Adrenal gland (tissue), 5 donors: ENCODE results near the gene CENPB.

ENCODE experiments used
- POLR2A ChIP-seq, 2 donors: fragments of 450-650 bp; IDR thresholded peaks; one replicate each; pipeline ENCODE4 v1.6.1; 2017; ENCODE audit warnings: antibody characterized with exemption in 2 of 2, mild to moderate bottlenecking in 2 of 2, moderate library complexity in 1 of 2
- TF ChIP-seq, protein P1 (sequence below), 6 experiments: fragments of 450-650 bp in 4 of 6; fragments of 200-600 bp in 2 of 6; sonication (generic) in 1 of 6; IDR thresholded peaks; 1 replicate in 5 of 6; 2 replicates in 1 of 6; pipeline versions ENCODE4 v1.5.1 to v1.8.0; 2016 to 2021; ENCODE audit warnings: antibody characterized with exemption in 6 of 6, mild to moderate bottlenecking in 2 of 6, moderate library complexity in 1 of 6
- donor health status: DM: no; HTN: no; CAD: no.

DNA sequence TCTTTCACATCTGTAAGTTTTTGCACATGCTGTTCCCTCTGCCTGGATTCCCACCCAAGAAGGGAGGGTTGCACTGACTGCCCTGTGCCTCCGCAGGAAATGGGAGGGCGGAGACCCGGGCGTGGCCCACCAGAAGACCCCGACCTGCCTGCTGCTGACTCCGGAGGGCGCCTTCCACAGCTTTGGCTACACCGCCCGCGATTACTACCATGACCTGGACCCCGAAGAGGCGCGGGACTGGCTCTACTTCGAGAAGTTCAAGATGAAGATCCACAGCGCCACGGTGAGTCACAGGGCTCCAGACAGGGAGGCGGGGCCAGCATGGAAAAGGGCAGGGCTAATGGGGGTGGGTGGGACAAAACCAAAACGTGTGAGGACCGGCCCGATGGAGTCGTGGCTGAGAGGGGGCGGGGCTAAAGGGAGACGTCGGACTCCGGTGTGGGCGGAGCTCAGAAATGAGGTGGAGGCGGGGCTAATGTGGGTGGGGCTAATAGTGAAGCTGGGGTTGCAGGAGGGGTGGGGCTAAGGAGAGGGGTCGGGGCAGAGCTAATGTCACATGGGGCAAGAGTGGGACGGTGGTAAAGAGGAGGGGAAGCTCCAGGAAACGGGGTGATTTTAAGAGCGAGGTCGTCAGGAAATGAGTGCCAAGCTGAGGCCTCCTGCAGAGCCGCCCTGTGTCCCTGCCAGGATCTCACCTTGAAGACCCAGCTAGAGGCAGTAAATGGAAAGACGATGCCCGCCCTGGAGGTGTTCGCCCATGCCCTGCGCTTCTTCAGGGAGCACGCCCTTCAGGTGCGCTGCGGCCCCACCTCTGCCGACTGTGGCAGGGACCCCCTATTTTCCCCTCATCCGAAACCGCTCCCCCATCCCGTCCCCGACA is 41.5 kb downstream of the CENPB start:
- TF ChIP-seq, protein P1, sequence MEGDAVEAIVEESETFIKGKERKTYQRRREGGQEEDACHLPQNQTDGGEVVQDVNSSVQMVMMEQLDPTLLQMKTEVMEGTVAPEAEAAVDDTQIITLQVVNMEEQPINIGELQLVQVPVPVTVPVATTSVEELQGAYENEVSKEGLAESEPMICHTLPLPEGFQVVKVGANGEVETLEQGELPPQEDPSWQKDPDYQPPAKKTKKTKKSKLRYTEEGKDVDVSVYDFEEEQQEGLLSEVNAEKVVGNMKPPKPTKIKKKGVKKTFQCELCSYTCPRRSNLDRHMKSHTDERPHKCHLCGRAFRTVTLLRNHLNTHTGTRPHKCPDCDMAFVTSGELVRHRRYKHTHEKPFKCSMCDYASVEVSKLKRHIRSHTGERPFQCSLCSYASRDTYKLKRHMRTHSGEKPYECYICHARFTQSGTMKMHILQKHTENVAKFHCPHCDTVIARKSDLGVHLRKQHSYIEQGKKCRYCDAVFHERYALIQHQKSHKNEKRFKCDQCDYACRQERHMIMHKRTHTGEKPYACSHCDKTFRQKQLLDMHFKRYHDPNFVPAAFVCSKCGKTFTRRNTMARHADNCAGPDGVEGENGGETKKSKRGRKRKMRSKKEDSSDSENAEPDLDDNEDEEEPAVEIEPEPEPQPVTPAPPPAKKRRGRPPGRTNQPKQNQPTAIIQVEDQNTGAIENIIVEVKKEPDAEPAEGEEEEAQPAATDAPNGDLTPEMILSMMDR (IDR thresholded peaks at IDR 0.05), result no peak
- no peak for TF ChIP-seq POLR2A (IDR thresholded peaks at IDR 0.05)
